DND-41 (cell line): Measurements from ENCODE around the gene ZNF226.
"Not testable (repeated sequence)": the region's sequence is repeated elsewhere in the genome, so short reads cannot be mapped to it uniquely, and the experiment has no call there.

Experiments used
- CTCF ChIP-seq: IDR thresholded peaks from 2 replicates; pipeline ENCODE4 v1.5.1; 2012; ENCODE audit warnings: borderline replicate concordance, low read length, moderate library complexity, mild to moderate bottlenecking; ENCODE audit not compliant: poor library complexity, severe bottlenecking; ENCODE audit errors: extremely low read depth
- EZH2 ChIP-seq: IDR thresholded peaks from 3 replicates; pipeline ENCODE4 v1.6.1; 2012; ENCODE audit warnings: borderline replicate concordance, low read depth, mild to moderate bottlenecking, moderate library complexity, low read length, inconsistent platforms; ENCODE audit not compliant: severe bottlenecking

DNA sequence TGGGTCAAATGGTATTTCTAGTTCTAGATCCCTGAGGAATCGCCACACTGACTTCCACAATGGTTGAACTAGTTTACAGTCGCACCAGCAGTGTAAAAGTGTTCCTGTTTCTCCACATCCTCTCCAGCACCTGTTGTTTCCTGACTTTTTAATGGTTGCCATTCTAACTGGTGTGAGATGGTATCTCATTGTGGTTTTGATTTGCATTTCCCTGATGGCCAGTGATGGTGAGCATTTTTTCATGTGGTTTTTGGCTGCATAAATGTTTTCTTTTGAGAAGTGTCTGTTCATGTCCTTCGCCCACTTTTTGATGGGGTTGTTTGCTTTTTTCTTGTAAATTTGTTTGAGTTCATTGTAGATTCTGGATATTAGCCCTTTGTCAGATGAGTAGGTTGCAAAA is 56.4 kb downstream of the ZNF226 start:
- not testable (repeated sequence) for TF ChIP-seq CTCF, EZH2
